ENCODE measurements around the gene CCSAP.

Gene CCSAP

GRCh38 chr1:229341774-229342655 is 832 bp downstream of the CCSAP start:
- Histone ChIP-seq H2BK15ac (ENCODE audit: low read depth, poor library complexity, severe bottlenecking) (no peak overlapping the region), H2BK12ac (ENCODE audit: low read length in 2 of 2) (no peak overlapping the region), H3K4me1 (ENCODE audit: control insufficient read depth, insufficient read depth, low read depth, low read length) (peaks cover 4% of the 10 kb centered on the region), H3K9ac (ENCODE audit: low read length) (peak overlapping the region; percentile 88), H3K27ac (ENCODE audit: low read length, poor library complexity, severe bottlenecking) (no peak overlapping the region), H3K14ac (ENCODE audit: low read length in 2 of 2) (peak overlapping the region in 1 of 2 experiments; percentile 88), H2BK5ac (ENCODE audit: low read depth, low read length, poor library complexity, severe bottlenecking) (peak overlapping the region; percentile 15), H3K4me2 (ENCODE audit: low read length, poor library complexity, severe bottlenecking) (peak overlapping the region; percentile 94), H2AFZ (ENCODE audit: low read depth, low read length) (peak overlapping the region; percentile 96), H3K18ac (ENCODE audit: low read depth in 1 of 2, low read length in 2 of 2) (peak overlapping the region; percentile 28 to 68), H4K8ac (ENCODE audit: low read length) (no peak overlapping the region), H3K36me3 (ENCODE audit: control insufficient read depth in 1 of 2, insufficient read depth in 2 of 2, low read depth in 1 of 2, low read length in 2 of 2) (no peaks in the 10 kb centered on the region), H4K91ac (ENCODE audit: low read length) (no peak overlapping the region), H3K4me3 (ENCODE audit: insufficient read depth in 1 of 2, low read depth in 1 of 2, low read length in 2 of 2) (peak overlapping the region; percentile 88 to 97), H3K23ac (ENCODE audit: low read length in 2 of 2) (peak overlapping the region in 1 of 2 experiments; percentile 77), H3K4ac (ENCODE audit: low read depth in 1 of 2, low read length in 2 of 2) (peak overlapping the region in 1 of 2 experiments; percentile 33), H2AK5ac (ENCODE audit: low read length, severe bottlenecking) (no peak overlapping the region), H3K79me1 (replicated peaks; ENCODE audit: low read length, poor library complexity, severe bottlenecking) (peaks cover 13% of the 10 kb centered on the region), H3K27me3 (ENCODE audit: control insufficient read depth in 1 of 2, insufficient read depth in 1 of 2, low read length in 2 of 2) (peaks cover 5 to 7% of the 10 kb centered on the region in 2 experiments), H2BK120ac (ENCODE audit: low read depth, low read length) (peak overlapping the region; percentile 78), H3K9me3 (ENCODE audit: control insufficient read depth, low read length) (no peaks in the 10 kb centered on the region)
- peak; percentile 80 for DNase-seq
- WGBS = under 1% methylated on average over 75 of the region's 103 CpGs

GRCh38 chr1:229340496-229340895 is 2.4 kb downstream of the CCSAP start:
- Histone ChIP-seq H2AFZ (ENCODE audit: low read depth, low read length) (no peak overlapping the region), H3K27ac (ENCODE audit: low read length, poor library complexity, severe bottlenecking) (no peak overlapping the region), H4K91ac (ENCODE audit: low read length) (no peak overlapping the region), H3K4me1 (ENCODE audit: control insufficient read depth, insufficient read depth, low read depth, low read length) (peaks cover 6% of the 10 kb centered on the region), H3K14ac (ENCODE audit: low read length in 2 of 2) (no peak overlapping the region), H3K4me2 (ENCODE audit: low read length, poor library complexity, severe bottlenecking) (no peak overlapping the region), H3K79me1 (replicated peaks; ENCODE audit: low read length, poor library complexity, severe bottlenecking) (peaks cover 20% of the 10 kb centered on the region), H2BK15ac (ENCODE audit: low read depth, poor library complexity, severe bottlenecking) (no peak overlapping the region), H4K8ac (ENCODE audit: low read length) (no peak overlapping the region), H3K9ac (ENCODE audit: low read length) (no peak overlapping the region), H2BK12ac (ENCODE audit: low read length in 2 of 2) (peak overlapping the region in 1 of 2 experiments; percentile 3), H3K4me3 (ENCODE audit: insufficient read depth in 1 of 2, low read depth in 1 of 2, low read length in 2 of 2) (no peak overlapping the region), H3K9me3 (ENCODE audit: control insufficient read depth, low read length) (no peaks in the 10 kb centered on the region), H3K4ac (ENCODE audit: low read depth in 1 of 2, low read length in 2 of 2) (no peak overlapping the region), H3K27me3 (ENCODE audit: control insufficient read depth in 1 of 2, insufficient read depth in 1 of 2, low read length in 2 of 2) (no peaks in the 10 kb centered on the region), H2AK5ac (ENCODE audit: low read length, severe bottlenecking) (no peak overlapping the region), H3K36me3 (ENCODE audit: control insufficient read depth in 1 of 2, insufficient read depth in 2 of 2, low read depth in 1 of 2, low read length in 2 of 2) (peaks cover 0 to 2% of the 10 kb centered on the region in 2 experiments), H3K18ac (ENCODE audit: low read depth in 1 of 2, low read length in 2 of 2) (no peak overlapping the region), H2BK120ac (ENCODE audit: low read depth, low read length) (no peak overlapping the region), H3K23ac (ENCODE audit: low read length in 2 of 2) (no peak overlapping the region), H2BK5ac (ENCODE audit: low read depth, low read length, poor library complexity, severe bottlenecking) (no peak overlapping the region)
- no peak for DNase-seq
- 92% methylated on average over 6 of the region's 6 CpGs for WGBS

GRCh38 chr1:229339520-229339919 is 3.3 kb downstream of the CCSAP start:
- Histone ChIP-seq H4K8ac (ENCODE audit: low read length) (no peak overlapping the region), H3K23ac (ENCODE audit: low read length in 2 of 2) (no peak overlapping the region), H3K79me1 (replicated peaks; ENCODE audit: low read length, poor library complexity, severe bottlenecking) (peaks cover 26% of the 10 kb centered on the region), H3K4me2 (ENCODE audit: low read length, poor library complexity, severe bottlenecking) (no peak overlapping the region), H3K27me3 (ENCODE audit: control insufficient read depth in 1 of 2, insufficient read depth in 1 of 2, low read length in 2 of 2) (no peaks in the 10 kb centered on the region), H2AK5ac (ENCODE audit: low read length, severe bottlenecking) (no peak overlapping the region), H3K9ac (ENCODE audit: low read length) (no peak overlapping the region), H3K4ac (ENCODE audit: low read depth in 1 of 2, low read length in 2 of 2) (no peak overlapping the region), H2BK12ac (ENCODE audit: low read length in 2 of 2) (no peak overlapping the region), H3K18ac (ENCODE audit: low read depth in 1 of 2, low read length in 2 of 2) (no peak overlapping the region), H3K14ac (ENCODE audit: low read length in 2 of 2) (no peak overlapping the region), H2AFZ (ENCODE audit: low read depth, low read length) (no peak overlapping the region), H3K27ac (ENCODE audit: low read length, poor library complexity, severe bottlenecking) (no peak overlapping the region), H2BK120ac (ENCODE audit: low read depth, low read length) (no peak overlapping the region), H3K4me1 (ENCODE audit: control insufficient read depth, insufficient read depth, low read depth, low read length) (peaks cover 7% of the 10 kb centered on the region), H3K4me3 (ENCODE audit: insufficient read depth in 1 of 2, low read depth in 1 of 2, low read length in 2 of 2) (no peak overlapping the region), H2BK15ac (ENCODE audit: low read depth, poor library complexity, severe bottlenecking) (no peak overlapping the region), H2BK5ac (ENCODE audit: low read depth, low read length, poor library complexity, severe bottlenecking) (no peak overlapping the region), H4K91ac (ENCODE audit: low read length) (no peak overlapping the region), H3K9me3 (ENCODE audit: control insufficient read depth, low read length) (no peaks in the 10 kb centered on the region), H3K36me3 (ENCODE audit: control insufficient read depth in 1 of 2, insufficient read depth in 2 of 2, low read depth in 1 of 2, low read length in 2 of 2) (peaks cover 0 to 3% of the 10 kb centered on the region in 2 experiments)
- 100% methylated on average over 1 of the region's 3 CpGs for WGBS
- DNase-seq = peak; percentile 13

- Histone ChIP-seq H3K4me3 (ENCODE audit: insufficient read depth in 1 of 2, low read depth in 1 of 2, low read length in 2 of 2) (no peak overlapping the region), H4K91ac (ENCODE audit: low read length) (no peak overlapping the region), H3K79me1 (replicated peaks; ENCODE audit: low read length, poor library complexity, severe bottlenecking) (peaks cover 26% of the 10 kb centered on the region), H3K4me1 (ENCODE audit: control insufficient read depth, insufficient read depth, low read depth, low read length) (peaks cover 7% of the 10 kb centered on the region), H2AK5ac (ENCODE audit: low read length, severe bottlenecking) (no peak overlapping the region), H3K14ac (ENCODE audit: low read length in 2 of 2) (no peak overlapping the region), H2BK5ac (ENCODE audit: low read depth, low read length, poor library complexity, severe bottlenecking) (no peak overlapping the region), H3K23ac (ENCODE audit: low read length in 2 of 2) (no peak overlapping the region), H2AFZ (ENCODE audit: low read depth, low read length) (no peak overlapping the region), H2BK120ac (ENCODE audit: low read depth, low read length) (no peak overlapping the region), H4K8ac (ENCODE audit: low read length) (no peak overlapping the region), H3K9me3 (ENCODE audit: control insufficient read depth, low read length) (no peaks in the 10 kb centered on the region), H3K27ac (ENCODE audit: low read length, poor library complexity, severe bottlenecking) (no peak overlapping the region), H3K4ac (ENCODE audit: low read depth in 1 of 2, low read length in 2 of 2) (no peak overlapping the region), H3K36me3 (ENCODE audit: control insufficient read depth in 1 of 2, insufficient read depth in 2 of 2, low read depth in 1 of 2, low read length in 2 of 2) (peaks cover 0 to 3% of the 10 kb centered on the region in 2 experiments), H3K9ac (ENCODE audit: low read length) (no peak overlapping the region), H3K18ac (ENCODE audit: low read depth in 1 of 2, low read length in 2 of 2) (no peak overlapping the region), H3K27me3 (ENCODE audit: control insufficient read depth in 1 of 2, insufficient read depth in 1 of 2, low read length in 2 of 2) (no peaks in the 10 kb centered on the region), H2BK15ac (ENCODE audit: low read depth, poor library complexity, severe bottlenecking) (no peak overlapping the region), H2BK12ac (ENCODE audit: low read length in 2 of 2) (no peak overlapping the region), H3K4me2 (ENCODE audit: low read length, poor library complexity, severe bottlenecking) (no peak overlapping the region)
- 98% methylated on average over 4 of the region's 4 CpGs for WGBS
- no peak for DNase-seq
These were observed 3.8 kb downstream of the CCSAP start for GRCh38 chr1:229339086-229339485.
